HepG2 (cell line): ENCODE data around the gene KATNB1. TPM values are rescaled to one million over a fixed set of nuclear protein-coding genes. Genes with fewer than 3 reads are reported as not detected.

Experiments
- DMAP1 ChIP-seq: IDR thresholded peaks from 2 replicates; pipeline ENCODE4 v1.6.1; 2016
- ELF3 ChIP-seq: IDR thresholded peaks from 2 replicates; pipeline ENCODE4 v1.6.1; 2016; ENCODE audit warnings: missing genetic modification reagents, missing compliant biosample characterization
- MTA1 ChIP-seq: sonication (generic); formaldehyde crosslinking; IDR thresholded peaks from 2 replicates; pipeline ENCODE4 v1.4.0; 2020; ENCODE audit warnings: missing genetic modification reagents, mild to moderate bottlenecking, borderline replicate concordance
- NFIC ChIP-seq: IDR thresholded peaks from 2 replicates; pipeline ENCODE4 v1.6.1; 2012; ENCODE audit warnings: mild to moderate bottlenecking, low read length, inconsistent platforms
- NFKBIZ ChIP-seq: IDR thresholded peaks from 2 replicates; pipeline ENCODE4 v1.6.1; 2018; ENCODE audit warnings: missing genetic modification reagents, missing compliant biosample characterization
- NFYB ChIP-seq: sonication (generic); formaldehyde crosslinking; IDR thresholded peaks from 2 replicates; pipeline ENCODE4 v1.4.0; 2020; ENCODE audit warnings: missing genetic modification reagents
- ZNF138 ChIP-seq: sonication (generic); formaldehyde crosslinking; IDR thresholded peaks from 2 replicates; pipeline ENCODE4 v1.5.0; 2020; ENCODE audit warnings: mild to moderate bottlenecking, low read depth, missing genetic modification reagents
- polyA plus RNA-seq, 8 experiments: library from polyadenylated mRNA; depleted of rRNA in 3 of 8; stranded (reverse) in 7 of 8; unstranded in 1 of 8; fragments of >200 nt; fragmentation: Illumina TruSeq in 4 of 8; extraction: Trizol in 4 of 8; gene quantifications; 2 replicates each; pipeline versions ENCODE4 v1.2.1 to v1.2.3, GENCODE V29; 2011 to 2016; ENCODE audit warnings: low read depth in 4 of 8, missing spikeins in 1 of 8, mixed read lengths in 1 of 8; ENCODE audit not compliant: insufficient read depth in 1 of 8
- total RNA-seq, 5 experiments: library from RNA; depleted of rRNA; stranded (reverse); fragments of >200 nt; fragmentation: Illumina TruSeq; extraction: Trizol; gene quantifications; 2 replicates each; pipeline ENCODE4 v1.2.3, GENCODE V29; 2016; ENCODE audit warnings: low read depth in 1 of 5
- TF ChIP-seq, protein P1 (sequence below), 2 experiments: fragments of 450-650 bp in 1 of 2; sonication (generic) in 1 of 2; formaldehyde crosslinking in 1 of 2; IDR thresholded peaks; 2 replicates each; pipeline versions ENCODE4 v1.6.1 to v1.8.0; 2016 to 2022; ENCODE audit warnings: antibody characterized with exemption in 1 of 2, mild to moderate bottlenecking in 1 of 2, missing genetic modification reagents in 1 of 2
- TF ChIP-seq, protein P2 (sequence below), 2 experiments: sonication (generic) in 1 of 2; formaldehyde crosslinking in 1 of 2; IDR thresholded peaks; 2 replicates each; pipeline versions ENCODE4 v1.4.0 to v1.6.1; 2016 to 2020; ENCODE audit warnings: borderline replicate concordance in 1 of 2, low read depth in 1 of 2, mild to moderate bottlenecking in 1 of 2, missing genetic modification reagents in 1 of 2
- TF ChIP-seq, protein P3 (sequence below): sonication (generic); formaldehyde crosslinking; IDR thresholded peaks from 2 replicates; pipeline ENCODE4 v1.4.0; 2020; ENCODE audit warnings: missing genetic modification reagents, borderline replicate concordance

Gene KATNB1
- total and polyA plus RNA-seq, 2 of the 13 experiments (the other 11 are each of a cell fraction or from before 2014, with no cell fraction given) = 31.5 to 43.5 TPM

DNA sequence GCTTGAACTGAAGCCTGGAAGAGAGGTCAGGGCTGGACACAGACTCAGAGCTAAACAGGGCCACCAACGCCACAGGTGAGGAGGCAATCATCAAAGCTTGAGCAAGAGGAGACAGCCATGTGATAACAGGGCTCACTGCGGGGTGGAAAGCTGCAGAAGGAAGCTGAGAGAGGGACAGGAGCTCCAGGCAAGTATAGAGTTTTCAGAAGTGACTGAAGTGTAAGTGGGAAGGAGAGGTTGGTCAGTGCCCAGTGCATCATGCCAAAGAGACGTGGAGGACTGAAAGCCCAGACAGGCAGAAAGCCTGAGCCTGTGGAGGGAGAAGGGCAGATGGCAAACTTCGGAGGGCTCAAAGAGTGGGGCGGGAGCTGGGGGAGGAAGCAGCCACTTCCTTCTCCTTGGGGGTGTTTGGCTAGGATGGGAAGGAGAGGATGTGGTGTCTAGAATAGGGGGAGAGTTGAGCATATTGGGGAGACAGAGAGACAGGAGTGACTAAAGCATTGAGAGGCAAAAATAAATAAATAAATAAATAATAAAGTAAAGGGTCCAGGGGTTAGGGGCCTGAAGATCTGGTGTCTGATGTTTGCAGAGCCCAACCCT is 64.1 kb downstream of the KATNB1 start (continued):
- TF ChIP-seq NFYB = no peak
- no peak for TF ChIP-seq NFKBIZ (CRISPR knock-in tag)
- TF ChIP-seq ZNF138 = no peak
- TF ChIP-seq, protein P1, sequence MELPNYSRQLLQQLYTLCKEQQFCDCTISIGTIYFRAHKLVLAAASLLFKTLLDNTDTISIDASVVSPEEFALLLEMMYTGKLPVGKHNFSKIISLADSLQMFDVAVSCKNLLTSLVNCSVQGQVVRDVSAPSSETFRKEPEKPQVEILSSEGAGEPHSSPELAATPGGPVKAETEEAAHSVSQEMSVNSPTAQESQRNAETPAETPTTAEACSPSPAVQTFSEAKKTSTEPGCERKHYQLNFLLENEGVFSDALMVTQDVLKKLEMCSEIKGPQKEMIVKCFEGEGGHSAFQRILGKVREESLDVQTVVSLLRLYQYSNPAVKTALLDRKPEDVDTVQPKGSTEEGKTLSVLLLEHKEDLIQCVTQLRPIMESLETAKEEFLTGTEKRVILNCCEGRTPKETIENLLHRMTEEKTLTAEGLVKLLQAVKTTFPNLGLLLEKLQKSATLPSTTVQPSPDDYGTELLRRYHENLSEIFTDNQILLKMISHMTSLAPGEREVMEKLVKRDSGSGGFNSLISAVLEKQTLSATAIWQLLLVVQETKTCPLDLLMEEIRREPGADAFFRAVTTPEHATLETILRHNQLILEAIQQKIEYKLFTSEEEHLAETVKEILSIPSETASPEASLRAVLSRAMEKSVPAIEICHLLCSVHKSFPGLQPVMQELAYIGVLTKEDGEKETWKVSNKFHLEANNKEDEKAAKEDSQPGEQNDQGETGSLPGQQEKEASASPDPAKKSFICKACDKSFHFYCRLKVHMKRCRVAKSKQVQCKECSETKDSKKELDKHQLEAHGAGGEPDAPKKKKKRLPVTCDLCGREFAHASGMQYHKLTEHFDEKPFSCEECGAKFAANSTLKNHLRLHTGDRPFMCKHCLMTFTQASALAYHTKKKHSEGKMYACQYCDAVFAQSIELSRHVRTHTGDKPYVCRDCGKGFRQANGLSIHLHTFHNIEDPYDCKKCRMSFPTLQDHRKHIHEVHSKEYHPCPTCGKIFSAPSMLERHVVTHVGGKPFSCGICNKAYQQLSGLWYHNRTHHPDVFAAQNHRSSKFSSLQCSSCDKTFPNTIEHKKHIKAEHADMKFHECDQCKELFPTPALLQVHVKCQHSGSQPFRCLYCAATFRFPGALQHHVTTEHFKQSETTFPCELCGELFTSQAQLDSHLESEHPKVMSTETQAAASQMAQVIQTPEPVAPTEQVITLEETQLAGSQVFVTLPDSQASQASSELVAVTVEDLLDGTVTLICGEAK (IDR thresholded peaks at IDR 0.05) = no peak
- TF ChIP-seq, protein P1 (CRISPR knock-in tag; IDR thresholded peaks at IDR 0.05) = no peak
- TF ChIP-seq, protein P2, sequence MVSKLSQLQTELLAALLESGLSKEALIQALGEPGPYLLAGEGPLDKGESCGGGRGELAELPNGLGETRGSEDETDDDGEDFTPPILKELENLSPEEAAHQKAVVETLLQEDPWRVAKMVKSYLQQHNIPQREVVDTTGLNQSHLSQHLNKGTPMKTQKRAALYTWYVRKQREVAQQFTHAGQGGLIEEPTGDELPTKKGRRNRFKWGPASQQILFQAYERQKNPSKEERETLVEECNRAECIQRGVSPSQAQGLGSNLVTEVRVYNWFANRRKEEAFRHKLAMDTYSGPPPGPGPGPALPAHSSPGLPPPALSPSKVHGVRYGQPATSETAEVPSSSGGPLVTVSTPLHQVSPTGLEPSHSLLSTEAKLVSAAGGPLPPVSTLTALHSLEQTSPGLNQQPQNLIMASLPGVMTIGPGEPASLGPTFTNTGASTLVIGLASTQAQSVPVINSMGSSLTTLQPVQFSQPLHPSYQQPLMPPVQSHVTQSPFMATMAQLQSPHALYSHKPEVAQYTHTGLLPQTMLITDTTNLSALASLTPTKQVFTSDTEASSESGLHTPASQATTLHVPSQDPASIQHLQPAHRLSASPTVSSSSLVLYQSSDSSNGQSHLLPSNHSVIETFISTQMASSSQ (IDR thresholded peaks at IDR 0.05; ENCODE audit: low read depth) = no peak
- TF ChIP-seq, protein P2 (CRISPR knock-in tag; IDR thresholded peaks at IDR 0.05; ENCODE audit: borderline replicate concordance) = no peak
- TF ChIP-seq, protein P3, sequence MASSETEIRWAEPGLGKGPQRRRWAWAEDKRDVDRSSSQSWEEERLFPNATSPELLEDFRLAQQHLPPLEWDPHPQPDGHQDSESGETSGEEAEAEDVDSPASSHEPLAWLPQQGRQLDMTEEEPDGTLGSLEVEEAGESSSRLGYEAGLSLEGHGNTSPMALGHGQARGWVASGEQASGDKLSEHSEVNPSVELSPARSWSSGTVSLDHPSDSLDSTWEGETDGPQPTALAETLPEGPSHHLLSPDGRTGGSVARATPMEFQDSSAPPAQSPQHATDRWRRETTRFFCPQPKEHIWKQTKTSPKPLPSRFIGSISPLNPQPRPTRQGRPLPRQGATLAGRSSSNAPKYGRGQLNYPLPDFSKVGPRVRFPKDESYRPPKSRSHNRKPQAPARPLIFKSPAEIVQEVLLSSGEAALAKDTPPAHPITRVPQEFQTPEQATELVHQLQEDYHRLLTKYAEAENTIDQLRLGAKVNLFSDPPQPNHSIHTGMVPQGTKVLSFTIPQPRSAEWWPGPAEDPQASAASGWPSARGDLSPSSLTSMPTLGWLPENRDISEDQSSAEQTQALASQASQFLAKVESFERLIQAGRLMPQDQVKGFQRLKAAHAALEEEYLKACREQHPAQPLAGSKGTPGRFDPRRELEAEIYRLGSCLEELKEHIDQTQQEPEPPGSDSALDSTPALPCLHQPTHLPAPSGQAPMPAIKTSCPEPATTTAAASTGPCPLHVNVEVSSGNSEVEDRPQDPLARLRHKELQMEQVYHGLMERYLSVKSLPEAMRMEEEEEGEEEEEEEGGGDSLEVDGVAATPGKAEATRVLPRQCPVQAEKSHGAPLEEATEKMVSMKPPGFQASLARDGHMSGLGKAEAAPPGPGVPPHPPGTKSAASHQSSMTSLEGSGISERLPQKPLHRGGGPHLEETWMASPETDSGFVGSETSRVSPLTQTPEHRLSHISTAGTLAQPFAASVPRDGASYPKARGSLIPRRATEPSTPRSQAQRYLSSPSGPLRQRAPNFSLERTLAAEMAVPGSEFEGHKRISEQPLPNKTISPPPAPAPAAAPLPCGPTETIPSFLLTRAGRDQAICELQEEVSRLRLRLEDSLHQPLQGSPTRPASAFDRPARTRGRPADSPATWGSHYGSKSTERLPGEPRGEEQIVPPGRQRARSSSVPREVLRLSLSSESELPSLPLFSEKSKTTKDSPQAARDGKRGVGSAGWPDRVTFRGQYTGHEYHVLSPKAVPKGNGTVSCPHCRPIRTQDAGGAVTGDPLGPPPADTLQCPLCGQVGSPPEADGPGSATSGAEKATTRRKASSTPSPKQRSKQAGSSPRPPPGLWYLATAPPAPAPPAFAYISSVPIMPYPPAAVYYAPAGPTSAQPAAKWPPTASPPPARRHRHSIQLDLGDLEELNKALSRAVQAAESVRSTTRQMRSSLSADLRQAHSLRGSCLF = no peak
- TF ChIP-seq NFIC = no peak
- TF ChIP-seq DMAP1 (CRISPR knock-in tag) = no peak
- 0 out of 2 replicates have a peak, but pooled peaks have one; percentile 10 for TF ChIP-seq ELF3 (CRISPR knock-in tag)
- 0 out of 2 replicates have a peak, but pooled peaks have one; percentile 3 for TF ChIP-seq MTA1 (CRISPR knock-in tag)
